K562 (cell line): ENCODE measurements around the gene SAE1. TPM values are rescaled to one million over a fixed set of nuclear protein-coding genes. Genes with fewer than 3 reads are reported as not detected.

Experiments used
- BRD4 ChIP-seq: fragments of 200-600 bp; sonication (generic); IDR thresholded peaks from 2 replicates; pipeline ENCODE4 v1.6.1; 2017; ENCODE audit warnings: inconsistent platforms
- CBX1 ChIP-seq: sonication (generic); IDR thresholded peaks from 2 replicates; pipeline ENCODE4 v1.6.1; 2016; ENCODE audit warnings: antibody characterized with exemption, low read depth, mild to moderate bottlenecking
- FOS ChIP-seq: IDR thresholded peaks from 3 replicates; pipeline ENCODE4 v1.6.1; 2011; ENCODE audit not compliant: insufficient read length; ENCODE audit errors: extremely low read depth
- HDAC1 ChIP-seq, 2 experiments: fragments of 450-650 bp; IDR thresholded peaks; 2 replicates each; pipeline ENCODE4 v1.6.1; 2016 to 2017; ENCODE audit warnings: inconsistent platforms in 1 of 2, mild to moderate bottlenecking in 1 of 2, moderate library complexity in 1 of 2
- MAFK ChIP-seq: IDR thresholded peaks from 2 replicates; pipeline ENCODE4 v1.6.1; 2011; ENCODE audit warnings: low read length, improper control_type of control experiment
- NELFE ChIP-seq: IDR thresholded peaks from 2 replicates; pipeline ENCODE4 v1.6.1; 2011; ENCODE audit warnings: mild to moderate bottlenecking; ENCODE audit not compliant: insufficient read depth, insufficient read length
- NR2C2 ChIP-seq, 2 experiments: fragments of 200-800 bp in 1 of 2; sonication (Bioruptor generic) in 1 of 2; sonication (generic) in 1 of 2; formaldehyde crosslinking in 1 of 2; IDR thresholded peaks; 2 replicates each; pipeline versions ENCODE4 v1.6.1 to v1.8.0; 2016 to 2022; ENCODE audit warnings: mild to moderate bottlenecking in 1 of 2, missing compliant biosample characterization in 1 of 2, missing genetic modification characterization in 1 of 2, missing genetic modification reagents in 1 of 2
- OTX1 ChIP-seq: fragments of 450-650 bp; formaldehyde crosslinking; IDR thresholded peaks from 2 replicates; pipeline ENCODE4 v1.4.0; 2022; ENCODE audit warnings: mild to moderate bottlenecking
- POLR2AphosphoS2 ChIP-seq: IDR thresholded peaks from 2 replicates; pipeline ENCODE4 v1.6.1; 2012; ENCODE audit warnings: low read length, improper control_type of control experiment
- SIN3A ChIP-seq, 2 experiments: fragments of 150-350 bp in 1 of 2; IDR thresholded peaks; 2 replicates each; pipeline ENCODE4 v1.6.1; 2011 to 2016; ENCODE audit warnings: borderline replicate concordance in 2 of 2, low read depth in 2 of 2, low read length in 2 of 2, mild to moderate bottlenecking in 2 of 2, moderate library complexity in 2 of 2; ENCODE audit not compliant: control insufficient read depth in 1 of 2
- SOX6 ChIP-seq: fragments of 450-650 bp; IDR thresholded peaks from 2 replicates; pipeline ENCODE4 v1.6.1; 2014; ENCODE audit warnings: mild to moderate bottlenecking
- TEAD1 ChIP-seq, 2 experiments: fragments of 450-650 bp in 1 of 2; sonication (generic) in 1 of 2; formaldehyde crosslinking; IDR thresholded peaks; 2 replicates each; pipeline versions ENCODE4 v1.4.0 to v1.8.0; 2020 to 2022; ENCODE audit warnings: mild to moderate bottlenecking in 2 of 2, missing genetic modification reagents in 1 of 2
- YY1 ChIP-seq, 3 experiments: IDR thresholded peaks; 2 replicates each; pipeline ENCODE4 v1.6.1; 2011; ENCODE audit warnings: low read length in 2 of 3, mild to moderate bottlenecking in 2 of 3, moderate library complexity in 2 of 3, borderline replicate concordance in 1 of 3, control low read depth in 1 of 3, low read depth in 1 of 3; ENCODE audit not compliant: insufficient read depth in 3 of 3, insufficient replicate concordance in 2 of 3, control insufficient read depth in 1 of 3, insufficient read length in 1 of 3; ENCODE audit errors: extremely low read depth in 1 of 3
- ZFX ChIP-seq: sonication (generic); formaldehyde crosslinking; IDR thresholded peaks from 2 replicates; pipeline ENCODE4 v1.8.0; 2022; ENCODE audit warnings: mild to moderate bottlenecking, missing genetic modification reagents, moderate library complexity
- ZNF197 ChIP-seq: fragments of 200-800 bp; sonication (Bioruptor generic); IDR thresholded peaks from 2 replicates; pipeline ENCODE4 v1.6.1; 2016; ENCODE audit warnings: low read depth, missing genetic modification characterization, missing compliant biosample characterization
- ZNF717 ChIP-seq: fragments of 250-450 bp; sonication (Bioruptor Pico); IDR thresholded peaks from 2 replicates; pipeline ENCODE4 v1.5.0; 2021
- polyA plus RNA-seq, 8 experiments: library from polyadenylated mRNA; depleted of rRNA in 4 of 8; stranded (reverse) in 5 of 8; unstranded in 3 of 8; fragments of >200 nt; fragmentation: Nextera tagmentation in 2 of 8; fragmentation: Illumina TruSeq in 1 of 8; extraction: Ambion mirVana in 2 of 8; extraction: Trizol in 1 of 8; gene quantifications; 2 replicates each; pipeline versions ENCODE4 v1.2.1 to v1.2.3, GENCODE V29; 2011 to 2014; ENCODE audit warnings: inconsistent platforms in 1 of 8, missing spikeins in 1 of 8
- total RNA-seq, 7 experiments: library from RNA; depleted of rRNA in 6 of 7; stranded (reverse); fragments of >200 nt in 6 of 7; fragmentation: Illumina TruSeq in 2 of 7; extraction: Trizol in 2 of 7; gene quantifications; 2 replicates each; pipeline versions ENCODE4 v1.2.1 to v1.2.3, GENCODE V29; 2011 to 2021; ENCODE audit warnings: low replicate concordance in 1 of 7
- TF ChIP-seq, protein P1 (sequence below), 3 experiments: fragments of 200-800 bp in 1 of 3; fragments of 250-450 bp in 1 of 3; fragments of 450-650 bp in 1 of 3; sonication (Bioruptor Pico) in 1 of 3; sonication (Bioruptor generic) in 1 of 3; formaldehyde crosslinking in 1 of 3; IDR thresholded peaks; 2 replicates each; pipeline versions ENCODE4 v1.6.1 to v1.8.0; 2016 to 2022; ENCODE audit warnings: mild to moderate bottlenecking in 2 of 3, missing genetic modification characterization in 2 of 3, missing compliant biosample characterization in 1 of 3, moderate library complexity in 1 of 3
- TF ChIP-seq, protein P2 (sequence below): sonication (generic); formaldehyde crosslinking; IDR thresholded peaks from 2 replicates; pipeline ENCODE4 v1.8.0; 2022; ENCODE audit warnings: mild to moderate bottlenecking, low read depth, missing genetic modification reagents
- TF ChIP-seq, protein P3 (sequence below): fragments of 250-450 bp; sonication (Bioruptor Pico); IDR thresholded peaks from 2 replicates; pipeline ENCODE4 v1.5.0; 2020; ENCODE audit warnings: mild to moderate bottlenecking

The SAE1 gene
- total and polyA plus RNA-seq, 9 of the 15 experiments (the other 6 are each of a cell fraction or from before 2014, with no cell fraction given), result 82.8 to 299 (median 217) TPM

DNA sequence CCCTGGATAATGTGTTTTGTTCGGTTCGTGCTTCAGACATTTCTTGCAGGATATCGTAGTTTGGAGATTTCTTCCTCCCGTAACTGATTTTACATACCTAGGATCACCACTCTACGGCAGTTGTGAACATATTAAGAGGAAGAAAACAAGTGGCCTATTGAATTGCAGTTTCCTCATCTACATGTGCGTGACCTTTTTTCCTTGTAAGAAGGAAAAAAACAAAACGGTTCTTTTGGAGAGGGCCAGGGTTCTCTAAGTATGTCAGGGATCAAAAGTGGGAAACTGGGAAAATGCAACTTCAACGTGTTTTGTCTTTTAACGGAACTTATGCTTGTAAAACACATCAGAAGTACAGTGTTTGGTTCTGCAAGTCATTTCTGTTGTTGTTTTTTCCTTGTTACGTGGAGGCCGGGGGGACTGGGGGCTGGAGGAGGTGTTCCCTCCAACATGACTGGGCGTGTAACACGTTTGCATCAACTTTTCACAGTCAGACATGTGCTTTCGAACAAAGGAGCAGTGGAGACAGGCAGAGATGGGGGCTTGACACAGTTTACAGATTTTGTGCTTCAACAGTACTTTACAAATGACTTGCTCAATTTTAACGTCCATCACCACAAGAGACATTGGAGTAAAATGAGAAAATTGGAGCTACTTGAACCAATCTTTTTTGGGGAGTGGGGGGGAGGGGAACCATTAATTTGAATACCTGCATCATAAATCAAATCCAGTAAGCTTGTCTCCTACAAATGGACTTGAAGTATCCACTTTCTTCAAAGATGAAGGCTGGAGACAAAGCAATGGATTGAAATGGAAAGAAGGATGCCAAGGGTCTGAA is 20.9 kb upstream of the SAE1 start (continued):
- TF ChIP-seq, protein P1, sequence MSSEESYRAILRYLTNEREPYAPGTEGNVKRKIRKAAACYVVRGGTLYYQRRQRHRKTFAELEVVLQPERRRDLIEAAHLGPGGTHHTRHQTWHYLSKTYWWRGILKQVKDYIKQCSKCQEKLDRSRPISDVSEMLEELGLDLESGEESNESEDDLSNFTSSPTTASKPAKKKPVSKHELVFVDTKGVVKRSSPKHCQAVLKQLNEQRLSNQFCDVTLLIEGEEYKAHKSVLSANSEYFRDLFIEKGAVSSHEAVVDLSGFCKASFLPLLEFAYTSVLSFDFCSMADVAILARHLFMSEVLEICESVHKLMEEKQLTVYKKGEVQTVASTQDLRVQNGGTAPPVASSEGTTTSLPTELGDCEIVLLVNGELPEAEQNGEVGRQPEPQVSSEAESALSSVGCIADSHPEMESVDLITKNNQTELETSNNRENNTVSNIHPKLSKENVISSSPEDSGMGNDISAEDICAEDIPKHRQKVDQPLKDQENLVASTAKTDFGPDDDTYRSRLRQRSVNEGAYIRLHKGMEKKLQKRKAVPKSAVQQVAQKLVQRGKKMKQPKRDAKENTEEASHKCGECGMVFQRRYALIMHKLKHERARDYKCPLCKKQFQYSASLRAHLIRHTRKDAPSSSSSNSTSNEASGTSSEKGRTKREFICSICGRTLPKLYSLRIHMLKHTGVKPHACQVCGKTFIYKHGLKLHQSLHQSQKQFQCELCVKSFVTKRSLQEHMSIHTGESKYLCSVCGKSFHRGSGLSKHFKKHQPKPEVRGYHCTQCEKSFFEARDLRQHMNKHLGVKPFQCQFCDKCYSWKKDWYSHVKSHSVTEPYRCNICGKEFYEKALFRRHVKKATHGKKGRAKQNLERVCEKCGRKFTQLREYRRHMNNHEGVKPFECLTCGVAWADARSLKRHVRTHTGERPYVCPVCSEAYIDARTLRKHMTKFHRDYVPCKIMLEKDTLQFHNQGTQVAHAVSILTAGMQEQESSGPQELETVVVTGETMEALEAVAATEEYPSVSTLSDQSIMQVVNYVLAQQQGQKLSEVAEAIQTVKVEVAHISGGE (CRISPR knock-in tag; IDR thresholded peaks at IDR 0.05), result peak in 1 of 3 experiments; percentile 74; a peak in 2 of 6 replicates
- no peak for TF ChIP-seq FOS
- peak; percentile 32 to 87; a peak in 2 of 4 replicates for TF ChIP-seq HDAC1 (IDR thresholded peaks at IDR 0.05)
- TF ChIP-seq ZNF717 (CRISPR knock-in tag), result no peak
- TF ChIP-seq, protein P2, sequence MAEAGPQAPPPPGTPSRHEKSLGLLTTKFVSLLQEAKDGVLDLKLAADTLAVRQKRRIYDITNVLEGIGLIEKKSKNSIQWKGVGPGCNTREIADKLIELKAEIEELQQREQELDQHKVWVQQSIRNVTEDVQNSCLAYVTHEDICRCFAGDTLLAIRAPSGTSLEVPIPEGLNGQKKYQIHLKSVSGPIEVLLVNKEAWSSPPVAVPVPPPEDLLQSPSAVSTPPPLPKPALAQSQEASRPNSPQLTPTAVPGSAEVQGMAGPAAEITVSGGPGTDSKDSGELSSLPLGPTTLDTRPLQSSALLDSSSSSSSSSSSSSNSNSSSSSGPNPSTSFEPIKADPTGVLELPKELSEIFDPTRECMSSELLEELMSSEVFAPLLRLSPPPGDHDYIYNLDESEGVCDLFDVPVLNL (CRISPR knock-in tag), result no peak
- peak; percentile 42; the same call in 1 of the 2 replicates for TF ChIP-seq ZFX (CRISPR knock-in tag)
- TF ChIP-seq OTX1 (CRISPR knock-in tag), result no peak
- TF ChIP-seq YY1 (IDR thresholded peaks at IDR 0.05; ENCODE audit: borderline replicate concordance in 1 of 3, control insufficient read depth in 1 of 3, extremely low read depth in 1 of 3, insufficient read depth in 3 of 3, insufficient read length in 1 of 3, insufficient replicate concordance in 2 of 3, low read depth in 1 of 3, low read length in 2 of 3), result peak in 1 of 3 experiments; percentile 63
- TF ChIP-seq SIN3A (IDR thresholded peaks at IDR 0.05; ENCODE audit: borderline replicate concordance in 2 of 2, control insufficient read depth in 1 of 2, low read depth in 2 of 2, low read length in 2 of 2), result peak; percentile 26 to 55; a peak in 1 of 4 replicates
- no peak for TF ChIP-seq NR2C2 (CRISPR knock-in tag; IDR thresholded peaks at IDR 0.05)
- peak; percentile 65; the same call in 1 of the 2 replicates for TF ChIP-seq NR2C2 (tag; IDR thresholded peaks at IDR 0.05)
- TF ChIP-seq ZNF197 (CRISPR knock-in tag), result 0 out of 2 replicates have a peak, but pooled peaks have one; percentile 50
- TF ChIP-seq, protein P3, sequence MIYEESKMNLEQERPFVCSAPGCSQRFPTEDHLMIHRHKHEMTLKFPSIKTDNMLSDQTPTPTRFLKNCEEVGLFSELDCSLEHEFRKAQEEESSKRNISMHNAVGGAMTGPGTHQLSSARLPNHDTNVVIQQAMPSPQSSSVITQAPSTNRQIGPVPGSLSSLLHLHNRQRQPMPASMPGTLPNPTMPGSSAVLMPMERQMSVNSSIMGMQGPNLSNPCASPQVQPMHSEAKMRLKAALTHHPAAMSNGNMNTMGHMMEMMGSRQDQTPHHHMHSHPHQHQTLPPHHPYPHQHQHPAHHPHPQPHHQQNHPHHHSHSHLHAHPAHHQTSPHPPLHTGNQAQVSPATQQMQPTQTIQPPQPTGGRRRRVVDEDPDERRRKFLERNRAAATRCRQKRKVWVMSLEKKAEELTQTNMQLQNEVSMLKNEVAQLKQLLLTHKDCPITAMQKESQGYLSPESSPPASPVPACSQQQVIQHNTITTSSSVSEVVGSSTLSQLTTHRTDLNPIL (CRISPR knock-in tag), result no peak
- peak; percentile 77 for TF ChIP-seq MAFK
- TF ChIP-seq CBX1, result no peak
- TF ChIP-seq POLR2AphosphoS2, result peak; percentile 50; the same call in 1 of the 2 replicates
- peak; percentile 59 for TF ChIP-seq SOX6
- no peak for TF ChIP-seq NELFE
- TF ChIP-seq TEAD1 (CRISPR knock-in tag; IDR thresholded peaks at IDR 0.05), result 0 out of 4 replicates have a peak, but pooled peaks of 1 of the 2 experiments have one; percentile 8
- peak; percentile 0; the same call in 1 of the 2 replicates for TF ChIP-seq BRD4
